ENCODE measurements around the gene PHF20.
A peak's percentile ranks its signal among the peaks of the same experiment; 100 is the strongest.

Gene PHF20

GRCh38 chr20:35767683-35768481 lies 3.9 kb upstream of the PHF20 start:
- DNase-seq (ENCODE audit: low spot score) (no peak), ATAC-seq (ENCODE audit: low read depth) (no peak)
- Histone ChIP-seq H3K4me3 (ENCODE audit: severe bottlenecking) (no peak overlapping the region), H3K27ac (ENCODE audit: poor library complexity, severe bottlenecking) (peak overlapping the region; percentile 47), H3K36me3 (ENCODE audit: low read depth) (no peaks in the 10 kb centered on the region; the same call in 1 of the 2 replicates), H3K9me3 (ENCODE audit: severe bottlenecking) (no peaks in the 10 kb centered on the region), H3K4me1 (ENCODE audit: insufficient read depth, poor library complexity, severe bottlenecking) (peaks cover 19% of the 10 kb centered on the region), H3K27me3 (ENCODE audit: insufficient read depth, poor library complexity, severe bottlenecking) (no peaks in the 10 kb centered on the region)
- TF ChIP-seq CTCF (IDR thresholded peaks at IDR 0.05; ENCODE audit: poor library complexity, severe bottlenecking), result no peak

GRCh38 chr20:35768731-35769664 lies 2.8 kb upstream of the PHF20 start:
- ATAC-seq (ENCODE audit: low read depth), result peak; percentile 78
- H3K4me3 ChIP-seq (ENCODE audit: severe bottlenecking), result no peak overlapping the region
- H3K36me3 ChIP-seq (ENCODE audit: low read depth), result no peaks in the 10 kb centered on the region; the same call in 1 of the 2 replicates
- TF ChIP-seq CTCF (IDR thresholded peaks at IDR 0.05; ENCODE audit: poor library complexity, severe bottlenecking), result no peak
- no peaks in the 10 kb centered on the region for H3K9me3 ChIP-seq (ENCODE audit: severe bottlenecking)
- peak; percentile 99 for DNase-seq (ENCODE audit: low spot score)
- no peaks in the 10 kb centered on the region for H3K27me3 ChIP-seq (ENCODE audit: insufficient read depth, poor library complexity, severe bottlenecking)
- H3K27ac ChIP-seq (ENCODE audit: poor library complexity, severe bottlenecking), result peak overlapping the region; percentile 47
- peaks cover 27% of the 10 kb centered on the region for H3K4me1 ChIP-seq (ENCODE audit: insufficient read depth, poor library complexity, severe bottlenecking)

GRCh38 chr20:35771367-35771688 lies 487 bp upstream of the PHF20 start:
- H3K4me1 ChIP-seq (ENCODE audit: insufficient read depth, poor library complexity, severe bottlenecking), result peaks cover 30% of the 10 kb centered on the region
- peak overlapping the region; percentile 91 for H3K4me3 ChIP-seq (ENCODE audit: severe bottlenecking)
- DNase-seq (ENCODE audit: low spot score), result no peak
- TF ChIP-seq CTCF (IDR thresholded peaks at IDR 0.05; ENCODE audit: poor library complexity, severe bottlenecking), result no peak
- no peaks in the 10 kb centered on the region for H3K27me3 ChIP-seq (ENCODE audit: insufficient read depth, poor library complexity, severe bottlenecking)
- no peak for ATAC-seq (ENCODE audit: low read depth)
- peak overlapping the region; percentile 61 for H3K27ac ChIP-seq (ENCODE audit: poor library complexity, severe bottlenecking)
- H3K9me3 ChIP-seq (ENCODE audit: severe bottlenecking), result no peaks in the 10 kb centered on the region
- H3K36me3 ChIP-seq (ENCODE audit: low read depth), result peaks cover 13% of the 10 kb centered on the region

GRCh38 chr20:35772563-35773058 lies 796 bp downstream of the PHF20 start:
- Histone ChIP-seq H3K36me3 (ENCODE audit: low read depth) (peaks cover 16% of the 10 kb centered on the region), H3K27me3 (ENCODE audit: insufficient read depth, poor library complexity, severe bottlenecking) (no peaks in the 10 kb centered on the region), H3K27ac (ENCODE audit: poor library complexity, severe bottlenecking) (peak overlapping the region; percentile 61), H3K4me1 (ENCODE audit: insufficient read depth, poor library complexity, severe bottlenecking) (peaks cover 38% of the 10 kb centered on the region), H3K9me3 (ENCODE audit: severe bottlenecking) (no peaks in the 10 kb centered on the region), H3K4me3 (ENCODE audit: severe bottlenecking) (peak overlapping the region; percentile 91)
- DNase-seq (ENCODE audit: low spot score) (no peak), ATAC-seq (ENCODE audit: low read depth) (no peak)
- TF ChIP-seq CTCF (IDR thresholded peaks at IDR 0.05; ENCODE audit: poor library complexity, severe bottlenecking), result no peak
